B cell (primary cell): ENCODE results near the gene NDUFV2. TPM values are rescaled to one million over a fixed set of nuclear protein-coding genes. Genes with fewer than 3 reads are reported as not detected.

ENCODE experiments used
- ATAC-seq: fragments of 200-7000 bp; cut with Tn5 transposase; one replicate; pipeline ENCODE4 v1.10.0; 2021; ENCODE audit warnings: low read depth, mild to moderate bottlenecking, moderate number of reproducible peaks, moderate library complexity
- CTCF ChIA-PET: fragments of 350-600 bp; sonication (Branson Sonifier 250); formaldehyde crosslinking; loops from one replicate; lab custom pipeline; 2021; ENCODE audit warnings: antibody characterized with exemption, inconsistent platforms; lab: Charles Lee
- POLR2A ChIA-PET: fragments of 350-600 bp; sonication (Branson Sonifier 250); formaldehyde crosslinking; loops from one replicate; lab custom pipeline; 2021; ENCODE audit warnings: antibody characterized with exemption; lab: Charles Lee
- DNase-seq: peaks from one replicate; pipeline ENCODE4 v3.0.0; 2013
- H2AFZ ChIP-seq: 2 replicates; pipeline ENCODE4 v1.6.1; 2012; ENCODE audit warnings: mild to moderate bottlenecking, low read depth, low read length; ENCODE audit not compliant: insufficient read depth, poor library complexity, severe bottlenecking
- H3K27ac ChIP-seq, 2 donors: 1 replicate in 1 of 2; 2 replicates in 1 of 2; pipeline ENCODE4 v1.5.1; 2012 to 2013; ENCODE audit warnings: low read length in 2 of 2, mild to moderate bottlenecking in 2 of 2, moderate library complexity in 1 of 2
- H3K27me3 ChIP-seq, 4 experiments: fragments of 200-600 bp in 1 of 4; sonication (generic) in 1 of 4; replicated peaks in 1 of 4; 1 replicate in 2 of 4; 2 replicates in 2 of 4; pipeline versions ENCODE4 v1.6.1 to v1.7.0; 2013 to 2016; ENCODE audit warnings: low read length in 3 of 4, mild to moderate bottlenecking in 2 of 4, mixed read lengths in 1 of 4, moderate library complexity in 1 of 4; ENCODE audit not compliant: insufficient read depth in 4 of 4, control insufficient read depth in 3 of 4; ENCODE audit errors: control extremely low read depth in 1 of 4
- H3K36me3 ChIP-seq, 2 experiments: replicated peaks in 1 of 2; 1 replicate in 1 of 2; 2 replicates in 1 of 2; pipeline versions ENCODE4 v1.6.1 to v1.7.1; 2013; ENCODE audit warnings: low read length in 1 of 2; ENCODE audit not compliant: insufficient read depth in 2 of 2, control insufficient read depth in 1 of 2; ENCODE audit errors: control extremely low read depth in 1 of 2, extremely low read depth in 1 of 2
- H3K4me1 ChIP-seq, 2 donors: fragments of 200-600 bp in 1 of 2; sonication (generic) in 1 of 2; 1 replicate in 1 of 2; 2 replicates in 1 of 2; pipeline versions ENCODE4 v1.5.1 to v1.6.1; 2013 to 2017; ENCODE audit warnings: low read length in 2 of 2; ENCODE audit not compliant: control insufficient read depth in 2 of 2, insufficient read depth in 2 of 2
- H3K4me2 ChIP-seq: replicated peaks from 2 replicates; pipeline ENCODE3; 2012; ENCODE audit warnings: mild to moderate bottlenecking, low read depth, low read length; ENCODE audit not compliant: poor library complexity, severe bottlenecking
- H3K4me3 ChIP-seq, 5 experiments: fragments of 200-600 bp in 1 of 5; sonication (generic) in 1 of 5; 1 replicate in 3 of 5; 2 replicates in 2 of 5; pipeline versions ENCODE4 v1.5.1 to v1.7.0; 2011 to 2016; ENCODE audit warnings: low read length in 4 of 5, mild to moderate bottlenecking in 4 of 5, low read depth in 2 of 5, control low read depth in 1 of 5, moderate library complexity in 1 of 5; ENCODE audit not compliant: insufficient read depth in 1 of 5; ENCODE audit errors: control extremely low read depth in 1 of 5, extremely low read depth in 1 of 5
- H3K79me2 ChIP-seq: fragments of 200-600 bp; sonication (generic); one replicate; pipeline ENCODE4 v1.6.0; 2016; ENCODE audit warnings: low read length; ENCODE audit not compliant: control insufficient read depth, insufficient read depth
- H3K9ac ChIP-seq: fragments of 200-600 bp; sonication (generic); 2 replicates; pipeline ENCODE4 v1.6.1; 2017; ENCODE audit warnings: mild to moderate bottlenecking, low read length, moderate library complexity
- H3K9me3 ChIP-seq, 3 donors: one replicate each; pipeline versions ENCODE4 v1.6.1 to v1.7.1; 2013; ENCODE audit warnings: low read length in 2 of 3; ENCODE audit not compliant: control insufficient read depth in 2 of 3, insufficient read depth in 1 of 3; ENCODE audit errors: control extremely low read depth in 1 of 3
- H4K20me1 ChIP-seq: 2 replicates; pipeline ENCODE4 v1.6.0; 2012; ENCODE audit warnings: mild to moderate bottlenecking, low read length; ENCODE audit not compliant: insufficient read depth, control insufficient read depth, poor library complexity, severe bottlenecking
- H3K27ac Mint-ChIP-seq: one replicate; pipeline ENCODE4 v1.8.0; 2021; ENCODE audit warnings: mixed read lengths
- H3K27me3 Mint-ChIP-seq: one replicate; pipeline ENCODE4 v1.8.0; 2021; ENCODE audit warnings: mixed read lengths
- H3K4me1 Mint-ChIP-seq: one replicate; pipeline ENCODE4 v1.8.0; 2021; ENCODE audit warnings: mixed read lengths
- H3K4me3 Mint-ChIP-seq: one replicate; pipeline ENCODE4 v1.8.0; 2021; ENCODE audit warnings: mixed read lengths
- H3K9me3 Mint-ChIP-seq: one replicate; pipeline ENCODE4 v1.8.0; 2022; ENCODE audit warnings: mixed read lengths; ENCODE audit not compliant: insufficient read depth
- CTCF ChIP-seq: fragments of 200-600 bp; IDR thresholded peaks from one replicate; pipeline ENCODE4 v1.8.0; 2022; ENCODE audit warnings: antibody characterized with exemption, mild to moderate bottlenecking
- EZH2 ChIP-seq: IDR thresholded peaks from 2 replicates; pipeline ENCODE4 v1.6.1; 2012; ENCODE audit warnings: borderline replicate concordance, low read depth, mild to moderate bottlenecking, moderate library complexity, low read length; ENCODE audit not compliant: insufficient read depth, poor library complexity, severe bottlenecking
- WGBS: methylation state at CpG from one replicate; pipeline ENCODE4 v1.1.5; 2013; ENCODE audit warnings: missing lambda C conversion rate; ENCODE audit not compliant: insufficient coverage; 5-methylcytosine and 5-hydroxymethylcytosine counted together
- intact Hi-C: fragments of 100-400 bp; cut with micrococcal nuclease; formaldehyde crosslinking; loops from one replicate; pipeline ENCODE4 v1.10.0; 2022
- polyA plus RNA-seq: library from polyadenylated mRNA; depleted of rRNA; stranded (reverse); fragments of >200 nt; gene quantifications from 2 replicates; pipeline ENCODE4 v1.2.3, GENCODE V29; 2012
- total RNA-seq, 2 donors: library from RNA; stranded (reverse); fragments of 120-200 nt in 1 of 2; gene quantifications; 1 replicate in 1 of 2; 2 replicates in 1 of 2; pipeline versions ENCODE4 v1.2.3 to v1.2.4, GENCODE V29; 2013 to 2022

The NDUFV2 gene
- total and polyA plus RNA-seq, 2 donors (not counting 1 experiment from before 2014, with no cell fraction given): 44.4 to 137 TPM

- Mint-ChIP-seq H3K27me3 (no peaks in the 10 kb centered on the region), H3K9me3 (no peaks in the 10 kb centered on the region), H3K4me3 (peak overlapping the region; percentile 95), H3K27ac (peak overlapping the region; percentile 93), H3K4me1 (peaks cover 65% of the 10 kb centered on the region)
- DNase-seq (no peak), ATAC-seq (no peak)
- H3K36me3 ChIP-seq: peaks cover 5 to 10% of the 10 kb centered on the region in 2 experiments
- H3K79me2 ChIP-seq: peaks cover 68% of the 10 kb centered on the region
- intact Hi-C loops: loop anchor here (5.0 kb wide), 2 partner anchors 373 to 402 kb away; partner anchors contain the start of gene RALBP1
- peaks cover 0 to 2% (median 0%) of the 10 kb centered on the region in 3 donors for H3K9me3 ChIP-seq
- peak overlapping the region; percentile 80 to 86 for H3K27ac ChIP-seq
- WGBS: 14% methylated on average over 2 of the region's 5 CpGs
- H2AFZ ChIP-seq: peak overlapping the region; percentile 30
- H3K27me3 ChIP-seq: no peaks in the 10 kb centered on the region
- H3K4me2 ChIP-seq: peak overlapping the region; percentile 81
- H4K20me1 ChIP-seq: no peaks in the 10 kb centered on the region
- TF ChIP-seq EZH2 (no peak), CTCF (no peak)
- ChIA-PET CTCF (interaction anchor here (0.8 to 3.2 kb wide), 11 partner anchors 9 to 45 kb away, joined by 3 to 27 read pairs (median 6); no protein-coding TSS in a partner anchor), POLR2A (interaction anchor here (0.7 to 4.3 kb wide), 5 partner anchors 13 to 38 kb away, joined by 3 to 59 read pairs (median 11); partner anchors contain the start of gene ANKRD12)
- peak overlapping the region; percentile 85 for H3K9ac ChIP-seq
- H3K4me1 ChIP-seq: peaks cover 53 to 63% of the 10 kb centered on the region in 2 donors
- peak overlapping the region in 4 of 5 experiments; percentile 77 to 92 (median 86) for H3K4me3 ChIP-seq
Observed at GRCh38 chr18:9104244-9104901, 1.9 kb downstream of the NDUFV2 start.

- ATAC-seq (no peak), DNase-seq (no peak)
- no peaks in the 10 kb centered on the region for H4K20me1 ChIP-seq
- Mint-ChIP-seq H3K4me3 (peak overlapping the region; percentile 95), H3K4me1 (peaks cover 74% of the 10 kb centered on the region), H3K9me3 (no peaks in the 10 kb centered on the region), H3K27ac (no peak overlapping the region), H3K27me3 (no peaks in the 10 kb centered on the region)
- peaks cover 63 to 72% of the 10 kb centered on the region in 2 donors for H3K4me1 ChIP-seq
- no peak overlapping the region for H2AFZ ChIP-seq
- CTCF ChIA-PET: interaction anchor here (1.2 to 1.8 kb wide), 4 partner anchors 13 to 42 kb away, joined by 3 to 6 read pairs (median 4); no protein-coding TSS in a partner anchor
- POLR2A ChIA-PET: no interaction called here
- intact Hi-C loops: no loop called here
- TF ChIP-seq EZH2 (no peak), CTCF (no peak)
- no peaks in the 10 kb centered on the region for H3K27me3 ChIP-seq
- WGBS: 50% methylated on average over 1 of the region's 3 CpGs
- H3K27ac ChIP-seq: peak overlapping the region in 1 of 2 donors; percentile 86
- H3K4me2 ChIP-seq: peak overlapping the region; percentile 81
- H3K4me3 ChIP-seq: no peak overlapping the region
- H3K36me3 ChIP-seq: peaks cover 5 to 10% of the 10 kb centered on the region in 2 experiments
- H3K9ac ChIP-seq: peak overlapping the region; percentile 85
- peaks cover 79% of the 10 kb centered on the region for H3K79me2 ChIP-seq
- peaks cover 0 to 2% (median 0%) of the 10 kb centered on the region in 3 donors for H3K9me3 ChIP-seq
Observed at GRCh38 chr18:9105420-9105819, 2.9 kb downstream of the NDUFV2 start.
